Measurements from ENCODE around the gene COG1.
A peak's percentile ranks its signal among the peaks of the same experiment; 100 is the strongest.

COG1 gene

GRCh38 chr17:73174126-73174525 is 18.7 kb upstream of the COG1 start:
- no peak for DNase-seq

- DNase-seq, result no peak
These were observed 16.8 kb upstream of the COG1 start for GRCh38 chr17:73175962-73176565.

GRCh38 chr17:73179387-73179786 is 13.5 kb upstream of the COG1 start:
- DNase-seq, result no peak

- no peak for DNase-seq
These were observed 13.0 kb upstream of the COG1 start for GRCh38 chr17:73179878-73180277.

GRCh38 chr17:73182616-73183310 is 10.1 kb upstream of the COG1 start:
- no peak for DNase-seq

GRCh38 chr17:73184136-73184993 is 8.5 kb upstream of the COG1 start:
- no peak for DNase-seq

- DNase-seq, result no peak
These were observed 6.4 kb upstream of the COG1 start for GRCh38 chr17:73186283-73187050.

GRCh38 chr17:73187203-73187769 is 5.6 kb upstream of the COG1 start:
- DNase-seq, result no peak

- DNase-seq, result no peak
These were observed 4.8 kb upstream of the COG1 start for GRCh38 chr17:73188011-73188410.

GRCh38 chr17:73189417-73190099 is 3.3 kb upstream of the COG1 start:
- DNase-seq, result no peak

- DNase-seq, result peak; percentile 66
These were observed 1.2 kb upstream of the COG1 start for GRCh38 chr17:73191443-73192205.

- peak; percentile 52 for DNase-seq
These were observed 505 bp upstream of the COG1 start for GRCh38 chr17:73192206-73192893.

GRCh38 chr17:73194514-73195222 is 1.8 kb downstream of the COG1 start:
- DNase-seq, result no peak

- DNase-seq, result no peak
These were observed 3.6 kb downstream of the COG1 start for GRCh38 chr17:73196500-73196899.

- no peak for DNase-seq
These were observed 4.3 kb downstream of the COG1 start for GRCh38 chr17:73197161-73197560.

GRCh38 chr17:73198201-73198929 is 5.5 kb downstream of the COG1 start:
- DNase-seq, result no peak

- no peak for DNase-seq
These were observed 6.0 kb downstream of the COG1 start for GRCh38 chr17:73198930-73199260.

- DNase-seq, result no peak
These were observed 7.0 kb downstream of the COG1 start for GRCh38 chr17:73199751-73200317.

- DNase-seq, result no peak
These were observed 7.6 kb downstream of the COG1 start for GRCh38 chr17:73200476-73200875.
